Activated CD8-positive, alpha-beta memory T cell treated with anti-CD3 and anti-CD28 coated beads, Interleukin-2, amount 50 U/mL, for 24 hours (primary cell): ENCODE measurements around the gene STARD8.
"Not testable (repeated sequence)": the region's sequence is repeated elsewhere in the genome, so short reads cannot be mapped to it uniquely, and the experiment has no call there.

ENCODE experiments used
- DNase-seq: peaks from one replicate; pipeline ENCODE4 v3.0.0-alpha.2; 2020; ENCODE audit errors: extremely low read depth

The STARD8 gene

GRCh38 chrX:68659786-68660185, 12.3 kb downstream of the STARD8 start:
- DNase-seq, result no peak

DNA sequence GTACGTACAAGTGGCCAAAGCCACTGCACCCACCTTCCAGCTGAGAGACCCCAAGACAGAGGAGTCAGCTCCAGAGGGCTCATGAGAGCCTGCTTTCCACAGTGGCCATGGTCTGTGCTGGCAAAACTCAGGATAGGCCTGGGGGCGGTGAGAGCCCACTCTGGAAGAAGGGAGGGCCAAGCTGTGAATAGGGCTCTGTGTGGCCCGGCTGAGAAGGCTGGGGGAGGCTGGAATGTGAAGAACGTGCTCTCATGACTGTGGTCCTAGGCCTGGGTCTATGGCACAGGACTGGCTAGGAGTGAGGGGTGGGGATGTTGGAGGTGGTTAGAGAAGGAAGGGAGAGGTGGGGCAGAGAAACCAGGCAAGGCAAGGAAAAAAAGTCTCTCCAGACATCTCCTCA, 13.3 kb downstream of the STARD8 start:
- no peak for DNase-seq

- DNase-seq, result no peak
Observed at GRCh38 chrX:68665502-68665901, 18.0 kb downstream of the STARD8 start.

GRCh38 chrX:68666580-68666979, 19.1 kb downstream of the STARD8 start:
- DNase-seq, result no peak

- no peak for DNase-seq
Observed at GRCh38 chrX:68669094-68669860, 21.8 kb downstream of the STARD8 start.

GRCh38 chrX:68669871-68670270, 22.4 kb downstream of the STARD8 start:
- no peak for DNase-seq

- no peak for DNase-seq
Observed at GRCh38 chrX:68671221-68671620, 23.8 kb downstream of the STARD8 start.

GRCh38 chrX:68672581-68673318, 25.3 kb downstream of the STARD8 start:
- DNase-seq, result no peak

DNA sequence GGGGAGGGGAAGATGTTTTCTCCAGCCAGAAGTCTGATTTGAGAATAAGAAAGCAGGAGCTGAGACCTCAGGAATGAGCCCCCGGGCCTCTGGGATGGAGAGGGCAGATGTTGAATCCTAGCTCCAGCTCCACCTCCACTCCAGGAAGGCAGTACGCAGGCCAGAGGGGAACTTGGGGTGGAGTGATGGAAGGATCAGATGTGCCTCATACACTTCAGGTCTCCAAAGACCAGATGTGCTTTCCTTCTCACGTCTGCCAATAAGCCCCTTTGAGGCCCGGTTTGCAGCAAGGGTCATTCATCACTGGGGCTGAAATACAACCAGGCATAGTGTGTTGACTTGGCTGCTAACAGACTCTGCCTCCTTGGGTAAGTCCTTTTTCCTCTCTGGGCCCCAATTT, 28.1 kb downstream of the STARD8 start:
- DNase-seq, result no peak

- no peak for DNase-seq
Observed at GRCh38 chrX:68676335-68676734, 28.9 kb downstream of the STARD8 start.

- DNase-seq, result no peak
Observed at GRCh38 chrX:68677998-68678397, 30.5 kb downstream of the STARD8 start.

GRCh38 chrX:68681443-68681941, 34.0 kb downstream of the STARD8 start:
- DNase-seq, result no peak

GRCh38 chrX:68682790-68683189, 35.3 kb downstream of the STARD8 start:
- no peak for DNase-seq

DNA sequence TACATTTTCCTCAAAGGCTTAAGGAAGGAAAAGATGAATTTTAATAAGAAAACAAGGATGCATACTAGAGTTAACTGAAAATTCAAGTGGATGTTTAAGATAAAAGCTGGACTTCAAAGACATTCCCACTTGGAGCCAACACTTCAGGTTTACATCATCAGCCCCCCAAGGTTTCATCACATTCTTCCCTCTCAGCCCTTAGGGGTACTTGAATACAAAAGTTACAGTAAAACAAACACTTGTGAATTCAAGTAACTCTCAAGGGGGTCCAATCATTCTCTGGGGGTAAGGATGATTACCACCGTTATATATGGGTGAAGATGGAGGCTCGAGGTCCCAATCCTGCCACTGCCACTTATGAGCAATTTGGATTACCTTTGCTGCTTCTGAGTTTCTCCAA, 36.1 kb downstream of the STARD8 start:
- DNase-seq, result no peak

GRCh38 chrX:68684291-68684918, 36.9 kb downstream of the STARD8 start:
- DNase-seq, result no peak

DNA sequence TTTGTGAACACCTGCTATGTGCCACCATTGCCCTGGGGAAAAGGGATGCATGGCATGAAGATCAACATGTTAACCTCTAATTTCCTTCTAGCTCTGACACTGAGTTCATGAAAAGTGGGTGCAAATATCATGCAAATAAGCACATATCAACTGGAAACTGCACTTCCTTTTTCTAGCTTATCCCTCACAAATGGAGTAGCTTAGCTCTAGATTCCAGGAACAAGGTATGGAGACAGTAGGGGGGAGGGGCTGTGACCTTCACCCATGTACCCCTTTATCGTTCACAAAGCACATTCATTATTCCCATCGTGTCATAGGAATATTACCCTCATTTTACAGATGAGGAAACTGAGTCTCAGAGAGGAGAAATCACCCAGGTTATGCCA, 37.4 kb downstream of the STARD8 start:
- DNase-seq, result no peak

- DNase-seq, result no peak
Observed at GRCh38 chrX:68685685-68686084, 38.2 kb downstream of the STARD8 start.

DNA sequence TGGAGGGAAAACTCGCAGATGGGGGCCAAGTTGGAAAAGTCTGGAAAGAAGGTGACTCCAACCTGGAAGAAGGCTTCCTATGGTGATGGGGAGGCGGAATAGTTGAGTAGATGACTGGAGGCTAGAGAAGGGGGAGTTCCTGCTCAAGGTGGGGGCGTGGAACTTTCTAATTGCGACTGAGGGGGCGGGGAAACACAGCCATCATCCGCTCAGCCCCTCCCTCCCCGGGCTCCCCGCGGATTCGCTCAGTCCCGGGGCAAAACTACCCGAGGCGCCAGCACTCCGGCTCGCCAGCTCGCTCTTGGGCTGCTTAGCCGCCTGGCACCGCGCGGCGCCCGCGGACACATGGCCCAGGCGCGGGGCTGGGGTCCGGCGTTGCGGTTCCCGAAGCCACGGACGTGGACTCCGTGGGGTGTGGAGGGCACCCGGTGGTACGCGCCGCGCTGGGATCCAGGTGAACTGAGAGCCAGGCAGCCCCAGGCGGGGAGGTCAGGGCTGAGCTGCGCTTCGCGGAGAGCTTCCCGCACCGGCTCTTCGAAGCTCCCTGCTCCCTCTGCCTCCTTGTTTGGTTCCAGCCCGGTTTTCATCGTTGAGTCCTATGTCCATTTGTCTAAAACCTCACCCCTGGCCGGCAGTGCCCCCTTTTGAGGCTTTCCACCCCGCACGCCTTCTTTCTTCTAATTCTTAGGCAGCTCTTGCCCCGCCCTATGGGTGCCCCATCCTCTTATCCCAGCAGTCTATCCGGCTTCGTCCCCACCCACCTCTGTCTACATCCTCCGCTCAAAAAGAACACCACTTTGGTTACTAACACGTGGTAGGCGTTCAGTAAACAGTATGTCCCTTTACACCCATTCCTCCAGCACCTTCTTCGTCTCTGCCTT, 38.9 kb downstream of the STARD8 start:
- no peak for DNase-seq

GRCh38 chrX:68688931-68689330, 41.5 kb downstream of the STARD8 start:
- not testable (repeated sequence) for DNase-seq

DNA sequence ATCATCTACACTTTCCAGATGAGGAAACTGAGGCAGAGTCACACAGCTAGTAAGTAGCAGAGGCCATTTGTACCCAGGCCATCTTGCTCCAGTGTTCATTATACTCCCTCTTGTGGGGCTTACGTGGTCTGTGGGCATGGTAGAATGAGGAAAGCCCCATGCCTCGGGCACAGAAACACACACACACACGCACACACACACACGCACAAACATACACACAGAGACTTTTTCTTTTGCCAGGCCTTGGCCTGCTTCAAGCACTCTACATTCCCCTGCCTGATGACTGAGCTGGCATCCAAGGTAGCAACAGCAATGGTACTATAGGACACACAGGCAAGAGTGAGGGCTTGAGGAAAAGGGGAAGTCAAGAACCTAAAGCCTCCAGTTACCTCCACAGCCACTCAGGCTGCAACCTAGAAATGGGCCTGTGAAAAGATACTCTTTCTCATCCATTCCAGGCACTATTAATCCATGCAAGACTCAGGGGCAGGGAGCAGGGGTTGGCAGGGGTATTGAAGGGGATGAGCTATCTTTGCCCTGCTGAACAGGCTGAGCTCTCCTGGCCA, 43.6 kb downstream of the STARD8 start:
- no peak for DNase-seq

- no peak for DNase-seq
Observed at GRCh38 chrX:68691921-68692320, 44.5 kb downstream of the STARD8 start.
